HG03457 (cell line): ENCODE results near the gene CSNK2A1.
"Not testable (repeated sequence)": the region's sequence is repeated elsewhere in the genome, so short reads cannot be mapped to it uniquely, and the experiment has no call there.

Experiments used
- ATAC-seq: cut with Tn5 transposase; IDR thresholded peaks from one replicate; pipeline ENCODE4 v1.9.1; 2021; ENCODE audit warnings: moderate number of reproducible peaks; ENCODE audit not compliant: unreplicated experiment

Gene CSNK2A1

GRCh38 chr20:536426-537010, 7.1 kb downstream of the CSNK2A1 start:
- no peak for ATAC-seq

- no peak for ATAC-seq
These were observed 7.6 kb downstream of the CSNK2A1 start for GRCh38 chr20:535958-536357.

- ATAC-seq: no peak
These were observed 10.1 kb downstream of the CSNK2A1 start for GRCh38 chr20:533526-533925.

- ATAC-seq: no peak
These were observed 11.1 kb downstream of the CSNK2A1 start for GRCh38 chr20:532530-532929.

- no peak for ATAC-seq
These were observed 12.0 kb downstream of the CSNK2A1 start for GRCh38 chr20:531608-532007.

- ATAC-seq: no peak
These were observed 13.3 kb downstream of the CSNK2A1 start for GRCh38 chr20:530321-530720.

- ATAC-seq: no peak
These were observed 14.5 kb downstream of the CSNK2A1 start for GRCh38 chr20:528923-529604.

GRCh38 chr20:527571-527886, 16.1 kb downstream of the CSNK2A1 start:
- no peak for ATAC-seq

- ATAC-seq: no peak
These were observed 21.7 kb downstream of the CSNK2A1 start for GRCh38 chr20:521860-522259.

GRCh38 chr20:519999-520398, 23.6 kb downstream of the CSNK2A1 start:
- no peak for ATAC-seq

- ATAC-seq: no peak
These were observed 26.4 kb downstream of the CSNK2A1 start for GRCh38 chr20:517221-517620.

GRCh38 chr20:516799-517198, 26.8 kb downstream of the CSNK2A1 start:
- ATAC-seq: no peak

- no peak for ATAC-seq
These were observed 27.9 kb downstream of the CSNK2A1 start for GRCh38 chr20:515696-516095.

- ATAC-seq: no peak
These were observed 30.2 kb downstream of the CSNK2A1 start for GRCh38 chr20:513429-513828.

- not testable (repeated sequence) for ATAC-seq
These were observed 33.1 kb downstream of the CSNK2A1 start for GRCh38 chr20:510328-511057.

- ATAC-seq: not testable (repeated sequence)
These were observed 35.2 kb downstream of the CSNK2A1 start for GRCh38 chr20:508364-508787.

GRCh38 chr20:507761-508332, 35.7 kb downstream of the CSNK2A1 start:
- ATAC-seq: no peak

- no peak for ATAC-seq
These were observed 36.4 kb downstream of the CSNK2A1 start for GRCh38 chr20:507006-507758.

- no peak for ATAC-seq
These were observed 38.9 kb downstream of the CSNK2A1 start for GRCh38 chr20:504632-505075.

- no peak for ATAC-seq
These were observed 40.4 kb downstream of the CSNK2A1 start for GRCh38 chr20:503048-503737.

- ATAC-seq: no peak
These were observed 45.6 kb downstream of the CSNK2A1 start for GRCh38 chr20:497979-498378.
